Keratinocyte (primary cell): ENCODE measurements around the gene CUL2.
"Not testable (repeated sequence)": the region's sequence is repeated elsewhere in the genome, so short reads cannot be mapped to it uniquely, and the experiment has no call there.

Source experiments
- CTCF ChIP-seq, 3 experiments: IDR thresholded peaks in 1 of 3; conservative IDR thresholded peaks in 1 of 3; optimal IDR thresholded peaks in 1 of 3; 2 replicates in 2 of 3; 3 replicates in 1 of 3; pipeline versions ENCODE3 to v1.5.1; 2011; ENCODE audit warnings: low read length in 3 of 3, mild to moderate bottlenecking in 3 of 3, moderate library complexity in 2 of 3, control low read depth in 1 of 3, inconsistent platforms in 1 of 3; ENCODE audit not compliant: insufficient read depth in 2 of 3; ENCODE audit errors: extremely low read depth in 1 of 3
- EZH2 ChIP-seq: IDR thresholded peaks from one replicate; pipeline ENCODE4 v1.6.1; 2012; ENCODE audit warnings: inconsistent platforms, mild to moderate bottlenecking, low read length, moderate library complexity

DNA sequence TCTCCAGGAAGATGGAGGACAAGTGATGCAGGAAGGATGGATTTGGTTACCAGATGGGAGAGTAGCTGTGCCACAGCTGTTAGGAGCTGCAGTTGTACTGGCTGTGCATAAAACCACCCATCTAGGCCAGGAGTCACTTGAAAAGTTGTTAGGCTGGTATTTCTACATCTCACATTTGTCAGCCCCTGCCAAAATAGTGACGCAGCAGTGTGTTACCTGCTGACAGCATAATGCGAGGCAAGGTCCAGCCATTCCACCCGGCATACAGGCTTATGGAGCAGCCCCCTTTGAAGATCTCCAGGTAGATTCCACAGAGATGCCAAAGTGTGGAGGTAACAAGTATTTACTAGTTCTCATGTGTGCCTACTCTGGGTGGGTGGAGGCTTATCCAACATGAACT, 116.4 kb downstream of the CUL2 start:
- TF ChIP-seq CTCF (optimal IDR thresholded peaks at IDR 0.05 in 1 of 3, IDR thresholded peaks at IDR 0.05 in 1 of 3, conservative IDR thresholded peaks at IDR 0.05 in 1 of 3; ENCODE audit: extremely low read depth in 1 of 3, insufficient read depth in 2 of 3, low read length in 3 of 3); EZH2: not testable (repeated sequence)
